Activated T-helper 9 cell treated with anti-CD3 and anti-CD28 coated beads, Interleukin-2, amount 50 U/mL, for 16 hours (primary cell): ENCODE results near the gene PHPT1.
"Not testable (repeated sequence)": the region's sequence is repeated elsewhere in the genome, so short reads cannot be mapped to it uniquely, and the experiment has no call there.

Experiments
- DNase-seq: peaks from one replicate; pipeline ENCODE4 v3.0.0-alpha.2; 2020; ENCODE audit warnings: low read depth

Gene PHPT1

DNA sequence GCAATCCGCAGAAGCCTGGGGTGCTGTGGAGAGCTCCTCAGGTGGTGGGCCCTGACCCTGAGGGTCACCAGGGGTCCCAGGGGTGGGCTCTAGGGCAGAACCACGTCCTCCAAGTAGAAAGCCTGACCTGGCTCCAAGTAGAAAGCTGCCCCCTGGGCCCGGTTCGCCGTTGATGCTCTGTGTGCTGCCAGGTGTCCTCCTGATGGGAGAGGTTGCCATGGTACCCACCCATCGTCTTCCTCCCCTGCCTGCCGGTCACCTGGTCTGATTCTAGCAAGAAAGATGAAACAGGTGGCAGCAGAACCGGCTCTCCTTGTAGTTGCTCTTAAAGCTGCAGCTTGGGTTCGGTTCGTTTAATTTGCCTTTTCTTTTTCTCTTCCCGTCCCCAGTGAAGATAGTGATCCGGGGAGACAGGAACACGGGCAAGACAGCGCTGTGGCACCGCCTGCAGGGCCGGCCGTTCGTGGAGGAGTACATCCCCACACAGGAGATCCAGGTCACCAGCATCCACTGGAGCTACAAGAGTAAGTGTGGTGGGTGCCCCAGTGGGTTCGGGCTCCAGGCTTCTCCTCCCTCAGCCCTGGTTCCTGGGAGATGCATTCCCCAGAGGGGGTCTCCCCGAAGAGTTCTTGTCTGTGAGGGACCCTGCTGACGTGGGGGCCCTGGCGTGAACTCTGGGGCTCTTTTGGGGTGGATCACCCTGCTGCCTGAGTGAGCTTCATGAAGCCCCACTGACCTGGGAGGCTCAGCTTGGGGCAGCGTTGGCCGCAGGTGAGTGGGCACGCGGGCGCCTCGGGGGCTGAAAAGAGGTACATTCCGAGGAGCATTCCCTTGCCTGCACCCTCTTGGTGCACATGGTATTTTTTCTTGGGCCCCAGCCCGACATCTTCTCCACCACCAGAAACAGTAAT lies 25.8 kb upstream of the PHPT1 start:
- DNase-seq = no peak

GRCh38 chr9:136824496-136825225 lies 24.5 kb upstream of the PHPT1 start:
- no peak for DNase-seq

DNA sequence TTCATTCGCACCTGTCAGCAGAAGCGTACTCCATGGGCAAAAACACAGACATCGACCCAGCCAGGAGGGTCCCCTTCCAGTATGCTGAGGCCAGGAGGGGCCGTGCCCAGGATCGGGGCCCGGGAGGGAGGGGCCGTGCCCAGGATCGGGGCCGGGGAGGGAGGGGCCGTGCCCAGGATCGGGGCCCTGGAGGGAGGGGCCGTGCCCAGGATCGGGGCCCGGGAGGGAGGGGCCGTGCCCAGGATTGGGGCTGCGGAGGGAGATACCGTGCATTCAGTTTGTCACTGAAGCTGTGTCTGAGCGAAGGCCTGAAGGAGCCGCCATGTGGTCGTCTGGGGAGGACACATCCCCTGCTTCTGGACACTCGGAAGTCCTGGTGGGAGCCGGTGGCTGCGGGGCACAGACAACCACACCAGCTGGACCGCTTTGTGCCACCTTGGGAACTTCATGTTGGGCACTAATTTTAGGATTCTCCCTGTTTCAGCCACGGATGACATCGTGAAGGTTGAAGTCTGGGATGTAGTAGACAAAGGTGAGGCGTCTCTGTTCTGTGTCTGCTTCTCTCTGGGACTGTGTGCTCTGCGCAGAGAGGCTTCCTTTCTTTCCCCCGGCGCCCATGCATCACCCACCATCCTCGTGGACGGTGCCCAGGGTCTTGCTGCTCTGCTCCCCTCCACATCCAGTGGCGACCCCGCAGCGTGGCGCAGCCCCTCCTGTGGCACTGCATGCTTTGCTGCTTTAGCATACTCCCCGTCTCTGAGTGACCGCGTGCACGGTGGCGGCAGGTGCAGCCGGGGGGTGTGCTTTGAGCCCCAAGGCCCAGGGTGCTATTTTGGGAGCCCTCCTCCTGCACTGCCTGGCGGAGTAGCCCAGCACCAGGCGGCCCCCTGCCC lies 23.7 kb upstream of the PHPT1 start:
- no peak for DNase-seq

GRCh38 chr9:136826188-136826541 lies 23.0 kb upstream of the PHPT1 start:
- no peak for DNase-seq

DNA sequence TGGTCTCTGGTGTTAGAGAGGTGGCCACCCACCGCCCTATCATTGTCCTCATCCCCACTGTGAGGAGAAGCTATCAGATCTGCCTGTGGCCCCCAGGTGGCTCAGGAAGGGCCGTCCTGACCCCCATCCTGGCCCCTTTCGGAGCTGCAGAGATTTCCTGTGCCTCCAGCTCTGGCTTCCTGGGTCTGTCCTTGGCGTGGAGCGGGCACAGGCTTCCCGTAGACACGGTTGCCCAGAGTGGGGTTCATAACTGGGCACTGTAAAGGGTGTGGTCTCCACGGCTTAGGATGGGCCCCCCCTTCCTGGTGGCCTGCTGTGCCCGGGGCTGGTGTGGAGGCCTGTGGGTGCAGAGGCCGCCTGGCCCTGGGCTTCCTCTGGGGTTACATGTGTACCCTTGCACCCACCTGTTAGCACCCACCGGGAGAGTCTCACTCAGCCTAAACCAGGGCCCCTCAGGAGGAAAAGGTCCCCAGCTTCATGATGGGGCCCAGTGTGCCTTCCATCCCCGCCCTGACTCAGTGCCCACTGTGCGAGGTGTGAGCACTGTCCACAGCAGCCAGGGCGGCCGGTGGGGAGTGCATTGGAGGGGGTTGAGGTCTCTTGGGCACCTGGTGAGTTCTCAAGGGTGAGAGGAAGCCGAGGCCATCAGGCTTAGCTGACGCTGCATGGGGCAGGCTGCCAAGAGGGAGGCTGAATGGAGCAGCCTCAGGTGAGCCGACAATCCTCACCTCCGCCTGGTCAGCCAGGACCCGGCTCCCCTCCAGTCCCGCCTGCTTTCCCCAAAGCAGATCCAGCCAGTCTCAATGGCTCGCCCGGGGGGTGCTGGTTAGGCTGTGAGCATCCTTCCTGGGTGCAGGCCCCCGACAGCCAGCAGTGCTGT lies 22.3 kb upstream of the PHPT1 start:
- DNase-seq = no peak

GRCh38 chr9:136827794-136828473 lies 21.3 kb upstream of the PHPT1 start:
- DNase-seq = no peak

DNA sequence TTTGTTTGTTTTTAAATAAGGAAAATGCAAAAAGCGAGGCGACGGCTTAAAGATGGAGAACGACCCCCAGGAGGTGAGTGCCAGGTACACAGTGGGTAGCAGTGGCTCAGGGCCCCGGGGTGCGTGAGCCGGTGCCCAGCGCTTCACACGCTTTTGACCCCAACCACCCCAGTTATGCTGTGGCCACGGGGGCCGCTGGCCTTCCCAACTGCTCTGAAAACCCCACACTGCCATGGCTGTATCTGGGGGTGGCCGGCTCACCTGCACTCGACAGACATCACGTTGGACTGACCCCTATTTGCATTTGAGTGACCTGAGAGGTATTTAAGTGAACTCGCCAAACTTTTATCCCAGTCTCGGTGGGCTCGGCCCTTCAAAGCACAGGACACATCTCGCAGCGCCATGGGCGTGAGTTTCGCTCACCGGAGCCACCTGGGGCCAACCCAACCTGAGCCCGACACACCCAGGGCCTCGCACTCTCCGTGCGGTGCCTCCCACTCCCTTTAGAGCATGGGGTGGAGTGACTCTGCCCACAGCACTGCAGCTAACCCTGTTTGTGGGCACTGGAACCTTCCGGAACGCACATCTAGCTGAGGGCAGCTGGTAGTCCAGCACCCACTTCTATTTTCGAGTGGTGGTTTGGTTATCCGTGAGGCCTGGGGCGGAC lies 20.6 kb upstream of the PHPT1 start:
- no peak for DNase-seq

DNA sequence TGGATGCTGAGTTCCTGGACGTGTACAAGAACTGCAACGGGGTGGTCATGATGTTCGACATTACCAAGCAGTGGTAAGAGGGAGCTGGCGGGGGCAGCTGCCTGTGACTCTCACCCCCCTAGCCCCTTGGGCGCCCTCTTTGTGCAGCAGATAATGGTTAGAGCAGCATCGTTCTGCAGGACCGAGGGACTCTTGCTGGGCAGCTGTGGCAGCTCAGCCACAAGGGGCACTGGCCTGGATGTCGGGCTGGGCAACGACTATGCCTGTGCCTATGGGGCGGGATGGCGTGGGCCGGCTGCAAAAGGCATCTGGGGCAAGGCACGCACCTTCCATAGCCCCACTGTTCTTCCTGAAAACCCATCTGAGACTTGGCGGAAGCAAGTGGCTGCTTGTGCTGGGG lies 19.8 kb upstream of the PHPT1 start:
- DNase-seq = no peak

- DNase-seq = no peak
These were observed 19.0 kb upstream of the PHPT1 start for GRCh38 chr9:136829981-136830885.

DNA sequence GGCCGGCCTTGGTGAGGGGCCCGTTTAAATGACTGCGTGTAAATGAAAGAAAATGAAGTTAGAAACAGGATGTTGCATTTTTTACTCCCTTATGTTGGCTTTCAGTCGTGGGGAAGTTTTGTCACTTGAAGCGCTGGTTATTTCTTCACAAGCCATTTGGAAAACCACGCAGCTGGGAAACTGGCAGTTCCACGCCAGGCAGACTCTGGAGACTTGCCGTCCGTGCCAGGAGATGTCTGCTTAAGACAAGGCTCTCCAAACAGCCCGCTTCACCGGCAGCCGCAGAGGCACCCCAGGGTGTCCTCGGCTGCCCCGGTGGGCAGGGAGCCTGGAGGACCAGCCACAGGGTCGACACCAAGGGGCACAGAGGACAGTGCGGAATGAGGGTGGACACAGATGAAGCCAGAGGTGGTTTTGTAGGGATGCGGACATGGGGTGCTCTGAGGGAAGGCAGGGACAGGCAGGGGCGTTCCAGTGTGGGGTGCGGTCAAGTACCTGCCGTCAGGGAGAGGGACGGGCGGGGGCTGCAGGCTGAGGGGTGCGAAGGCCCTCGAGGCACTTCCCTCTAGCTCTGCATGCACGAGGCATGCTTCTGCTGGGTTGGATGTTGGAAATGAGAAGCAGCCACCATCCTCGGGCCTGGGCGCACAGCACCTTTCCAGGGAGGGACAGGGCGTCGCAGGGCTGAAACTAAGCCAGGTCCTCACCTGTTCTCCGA lies 18.0 kb upstream of the PHPT1 start:
- DNase-seq = no peak

- no peak for DNase-seq
These were observed 17.5 kb upstream of the PHPT1 start for GRCh38 chr9:136831720-136832104.

GRCh38 chr9:136832581-136832980 lies 16.6 kb upstream of the PHPT1 start:
- no peak for DNase-seq

GRCh38 chr9:136833381-136834048 lies 15.7 kb upstream of the PHPT1 start:
- DNase-seq = not testable (repeated sequence)

GRCh38 chr9:136835162-136835931 lies 13.9 kb upstream of the PHPT1 start:
- no peak for DNase-seq

DNA sequence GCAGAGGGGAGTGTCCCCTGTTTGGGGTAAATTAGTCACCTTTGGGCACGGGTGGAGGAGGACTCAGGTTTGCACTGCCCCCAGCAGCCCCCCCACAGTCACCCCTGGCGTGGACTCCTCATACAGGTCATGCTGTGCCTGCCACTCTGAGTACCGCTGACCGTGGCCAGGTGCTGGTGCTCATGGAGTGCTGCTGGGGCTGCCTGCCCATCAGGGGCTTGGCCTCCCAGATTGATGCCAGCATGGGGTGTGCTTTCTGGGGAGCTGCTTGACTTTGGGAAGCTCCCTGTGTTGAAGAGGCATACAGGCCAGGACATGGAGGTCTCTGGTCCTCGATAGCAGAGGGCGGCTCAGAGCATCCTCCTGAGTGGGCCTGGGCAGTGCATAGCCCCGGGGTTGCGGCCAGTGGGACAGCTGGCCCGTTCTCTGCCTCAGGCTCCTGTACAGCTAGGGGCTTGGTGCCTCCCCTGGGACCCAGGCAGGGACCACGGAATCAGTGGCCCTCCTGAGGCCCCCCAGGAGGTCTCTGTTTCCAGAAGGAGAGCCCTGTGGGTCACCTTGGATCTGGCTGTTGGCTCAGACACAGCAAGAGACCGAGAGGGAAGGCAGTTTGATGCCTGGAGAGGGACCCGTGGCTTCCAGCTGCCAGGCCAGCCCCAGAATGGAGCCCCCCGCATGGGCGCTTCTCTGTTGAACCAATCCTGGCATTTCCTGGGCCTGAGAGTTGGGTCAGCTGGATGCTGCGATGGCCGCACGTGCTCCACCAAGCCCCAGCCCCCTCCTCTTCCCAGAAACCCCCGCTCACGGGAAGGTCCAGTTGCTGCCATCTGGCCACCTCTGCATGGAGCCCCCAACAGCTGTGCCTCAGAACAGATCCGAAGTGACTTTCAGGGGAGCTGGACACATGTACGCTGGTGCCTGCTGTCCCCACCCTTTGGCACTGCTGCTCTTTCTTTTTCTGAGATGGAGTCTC lies 13.0 kb upstream of the PHPT1 start:
- DNase-seq = no peak
